ENCODE data around the gene SSTR3.
"Not testable (repeated sequence)": the region's sequence is repeated elsewhere in the genome, so short reads cannot be mapped to it uniquely, and the experiment has no call there.

Gene SSTR3

DNA sequence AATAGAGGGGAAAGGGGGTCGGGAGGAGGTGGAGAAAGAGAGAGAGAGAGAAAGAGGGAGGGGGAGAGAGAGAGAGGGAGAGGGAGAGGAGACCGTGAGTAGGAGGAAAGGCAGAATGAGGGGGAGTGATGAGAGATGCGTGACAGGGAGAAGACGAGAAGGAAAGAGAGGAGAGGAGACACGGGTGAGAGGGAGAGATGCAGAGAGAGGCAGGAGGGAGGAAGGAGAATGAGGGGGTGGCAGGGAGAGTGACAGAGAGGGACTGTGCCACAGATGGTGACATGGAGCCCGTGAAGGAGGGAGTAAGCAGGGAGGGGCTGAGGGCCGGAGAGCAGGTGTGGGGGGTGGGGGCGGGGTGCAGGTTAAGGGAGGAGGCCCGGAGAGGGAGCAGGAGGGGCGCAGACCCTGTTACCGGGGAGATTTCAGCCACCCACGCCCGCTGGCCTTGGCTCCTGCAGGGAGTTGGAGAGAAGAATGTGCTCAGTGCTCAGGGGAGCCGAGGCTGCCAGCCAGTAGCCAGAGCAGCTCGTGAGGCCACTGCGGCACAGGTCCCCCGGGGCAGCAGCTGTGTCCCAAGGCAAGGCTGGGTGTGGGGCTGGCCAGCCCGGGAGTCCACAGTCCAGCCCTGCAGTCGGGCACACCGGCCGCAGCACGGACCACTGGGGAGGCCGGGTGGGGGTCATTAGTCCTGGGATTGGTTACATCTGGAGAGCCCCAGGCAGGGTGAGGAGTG is at the start of gene SSTR3:
SSTR3 (minus strand) TSS at position 304 of the 733 bp plus-strand sequence. CDS start 4,674 bp downstream, outside the sequence.
- DNase-seq = no peak

DNA sequence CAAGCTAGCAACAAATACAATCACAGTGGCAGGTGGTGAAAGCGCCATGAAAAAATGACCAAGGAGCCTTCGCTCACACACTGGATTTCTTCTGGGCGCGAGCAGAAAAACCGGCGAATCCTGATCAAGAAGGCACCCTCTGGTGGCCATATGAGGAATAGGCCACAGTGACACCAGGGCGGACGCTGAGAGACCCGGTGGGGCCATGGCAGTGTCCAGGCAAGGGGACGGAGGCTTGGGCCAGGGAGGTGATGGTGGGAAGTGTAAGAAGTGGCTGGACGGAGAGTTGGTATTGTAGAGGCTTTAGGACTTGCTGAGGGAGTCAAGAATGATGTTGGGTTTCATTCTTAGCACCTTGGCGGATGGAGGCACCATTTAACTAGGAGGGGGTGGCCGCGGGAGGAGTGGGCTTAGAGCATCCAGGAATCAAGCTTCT is 48.6 kb upstream of the SSTR3 start:
- DNase-seq = peak in 1 of 2 donors; percentile 81

DNA sequence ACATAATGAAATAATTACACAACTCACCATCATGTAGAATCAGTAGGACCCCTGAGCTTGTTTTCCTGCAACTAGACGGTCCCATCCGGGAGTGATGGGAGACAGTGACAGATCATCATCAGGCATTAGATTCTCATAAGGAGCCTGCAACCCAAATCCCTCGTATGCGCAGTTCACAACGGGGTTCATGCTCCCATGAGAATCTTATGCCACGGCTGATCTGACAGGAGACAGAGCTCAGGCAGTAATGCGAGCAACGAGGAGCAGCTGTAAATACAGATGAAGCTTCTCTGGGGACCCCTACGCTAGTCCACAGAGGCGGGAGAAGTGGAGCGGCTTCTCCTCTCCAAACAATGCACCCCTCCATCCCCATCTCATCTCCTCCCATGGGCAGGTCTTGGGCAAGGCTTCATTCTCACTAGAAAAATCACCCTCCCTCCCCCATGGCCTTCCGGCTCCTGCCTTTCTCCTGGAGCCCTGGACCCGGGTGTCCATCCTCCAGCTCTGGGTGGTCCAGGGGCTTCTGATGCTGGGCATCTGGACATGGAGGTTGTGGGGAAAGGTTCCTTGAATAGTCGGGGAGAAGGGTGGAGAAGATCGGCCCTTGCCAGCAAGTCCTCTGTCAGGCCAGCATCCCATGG is 48.0 kb upstream of the SSTR3 start:
- DNase-seq = no peak

DNA sequence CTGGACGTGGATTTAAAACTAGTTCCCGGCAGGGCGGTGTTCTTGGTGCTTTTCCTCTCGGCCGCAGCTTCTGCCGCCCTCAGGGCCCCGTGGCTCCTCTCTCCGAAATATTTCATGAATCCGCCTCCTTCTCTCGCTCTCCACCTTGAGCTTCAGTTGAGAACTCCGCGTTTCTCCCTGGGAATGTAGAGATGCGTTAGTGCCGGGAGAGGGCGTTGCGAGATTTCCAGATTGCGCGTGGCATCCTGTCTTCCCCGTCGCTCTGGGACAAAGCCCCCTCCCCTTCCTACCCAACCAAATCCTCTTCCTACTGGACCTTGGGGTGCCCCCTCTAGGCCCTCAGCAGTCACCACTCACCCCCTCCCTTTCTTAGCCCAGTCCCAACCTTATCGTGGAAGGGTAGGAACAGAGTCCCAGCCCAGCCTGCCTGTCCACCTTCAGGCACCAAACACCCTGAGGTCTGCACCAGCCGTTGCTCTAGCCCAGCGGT is 47.3 kb upstream of the SSTR3 start:
- DNase-seq = peak in 1 of 2 donors; percentile 59

DNA sequence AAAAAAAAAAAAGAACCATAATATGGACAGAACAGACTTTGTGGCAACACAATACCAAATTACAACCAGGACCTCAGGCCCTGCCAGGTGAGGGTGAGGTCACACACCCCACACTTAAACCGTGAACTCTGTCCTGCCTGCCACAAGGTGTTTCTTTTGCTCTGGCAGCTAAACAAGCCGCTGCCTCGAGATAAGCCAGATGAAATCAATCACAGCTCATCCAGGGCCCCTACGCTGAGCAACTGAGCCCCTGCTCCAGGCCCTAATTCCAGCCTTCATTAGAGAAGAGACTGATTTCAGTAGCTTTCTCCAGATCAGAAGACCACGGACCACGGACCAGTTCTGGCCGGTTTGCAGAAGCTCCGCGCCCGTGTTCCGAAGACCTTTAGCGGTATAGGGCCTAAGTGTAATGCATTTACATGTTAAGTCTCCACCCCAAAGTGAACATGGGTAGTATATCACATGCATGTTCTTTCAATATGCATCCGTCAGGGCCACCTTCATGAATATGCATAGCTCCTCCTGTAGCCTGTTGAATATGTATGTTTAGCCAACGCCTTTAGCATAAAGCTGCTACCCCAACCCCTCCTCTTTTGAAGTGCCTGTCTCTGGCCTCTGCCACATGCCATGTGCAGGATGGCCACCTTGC is 46.6 kb upstream of the SSTR3 start:
- no peak for DNase-seq

DNA sequence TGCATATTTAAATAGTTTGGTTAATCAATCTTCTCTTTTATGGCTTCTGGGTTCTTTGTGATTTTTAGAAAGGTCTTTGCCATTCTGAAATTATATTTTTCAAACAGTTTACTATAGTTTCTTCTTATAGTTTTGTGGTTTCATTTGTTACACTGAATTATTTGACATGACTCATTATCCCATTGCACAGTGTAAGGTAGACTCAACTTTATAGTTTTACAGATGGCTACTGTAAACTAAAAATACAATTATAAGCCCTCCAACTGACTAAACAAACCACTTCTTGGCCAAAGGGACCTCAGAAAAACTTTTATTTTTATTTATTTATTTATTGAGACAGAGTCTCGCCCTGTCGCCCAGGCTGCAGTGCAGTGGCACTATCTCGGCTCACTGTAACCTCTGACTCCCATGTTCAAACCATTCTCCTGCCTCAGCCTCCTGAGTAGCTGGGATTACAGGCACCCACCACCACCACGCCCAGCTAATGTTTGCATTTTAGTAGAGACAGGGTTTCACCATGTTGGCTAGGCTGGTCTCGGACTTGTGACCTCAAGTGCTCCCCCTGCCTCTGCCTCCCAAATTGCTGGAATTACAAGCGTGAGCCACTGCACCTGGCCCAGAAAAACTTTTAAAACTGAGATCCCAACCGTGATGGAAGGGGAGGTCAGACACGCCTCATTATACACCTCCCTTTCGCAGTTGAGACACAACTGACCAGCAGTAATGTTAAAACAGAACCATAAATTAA is 45.9 kb upstream of the SSTR3 start:
- DNase-seq = no peak

DNA sequence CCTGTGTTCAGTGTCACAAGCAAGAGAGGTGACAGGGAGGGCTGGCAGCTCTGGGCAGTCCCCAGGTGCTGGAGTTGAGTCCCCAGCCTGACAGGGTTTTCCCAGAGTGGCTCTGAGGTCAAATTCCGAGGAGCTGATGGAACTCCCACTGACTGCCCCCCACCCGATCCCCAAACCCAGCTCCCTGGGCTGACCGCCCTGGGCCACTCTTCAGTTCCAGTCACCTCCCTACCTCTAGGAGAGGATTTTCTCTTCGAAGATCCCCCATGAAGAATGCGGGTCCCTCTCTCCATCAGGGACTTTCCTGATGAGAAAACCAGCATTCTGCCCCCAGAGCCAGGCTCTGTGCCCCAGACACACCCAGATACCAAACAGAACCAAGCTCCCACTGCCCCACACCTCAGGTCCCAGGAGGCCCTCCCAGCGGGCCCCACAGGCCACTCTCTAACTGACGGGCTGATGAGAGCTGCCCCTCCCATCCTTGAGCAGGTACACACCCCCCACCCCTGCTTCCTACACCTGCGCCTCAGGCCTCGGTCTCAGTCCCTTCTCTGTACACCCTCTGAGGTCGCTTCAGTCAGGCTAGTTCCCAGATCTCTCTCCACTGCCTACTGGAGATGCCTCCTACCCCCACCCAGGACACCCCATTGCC is 43.9 kb upstream of the SSTR3 start:
- no peak for DNase-seq

DNA sequence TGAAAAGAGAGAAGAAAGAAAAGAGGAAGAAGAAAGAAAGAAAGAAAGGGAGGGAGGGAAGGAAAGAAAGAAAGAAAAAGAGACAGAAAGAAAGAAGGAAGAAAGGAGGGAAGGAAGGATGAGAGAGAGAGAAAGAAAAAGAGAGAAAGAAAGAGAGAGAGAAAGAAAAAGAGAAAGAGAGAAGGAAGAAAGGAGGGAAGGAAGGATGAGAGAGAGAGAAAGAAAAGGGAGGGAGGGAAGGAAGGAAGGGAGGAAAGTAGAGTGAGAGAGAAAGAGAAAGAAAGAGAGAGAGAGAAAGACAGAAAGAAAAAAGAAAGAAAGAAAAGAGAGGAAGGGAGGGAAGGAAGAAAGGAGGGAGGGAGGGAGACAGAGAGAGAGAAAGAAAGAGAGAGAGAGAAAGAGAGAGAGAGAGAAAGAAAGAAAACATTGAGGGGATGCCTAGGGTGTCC is 43.3 kb upstream of the SSTR3 start:
- no peak for DNase-seq

DNA sequence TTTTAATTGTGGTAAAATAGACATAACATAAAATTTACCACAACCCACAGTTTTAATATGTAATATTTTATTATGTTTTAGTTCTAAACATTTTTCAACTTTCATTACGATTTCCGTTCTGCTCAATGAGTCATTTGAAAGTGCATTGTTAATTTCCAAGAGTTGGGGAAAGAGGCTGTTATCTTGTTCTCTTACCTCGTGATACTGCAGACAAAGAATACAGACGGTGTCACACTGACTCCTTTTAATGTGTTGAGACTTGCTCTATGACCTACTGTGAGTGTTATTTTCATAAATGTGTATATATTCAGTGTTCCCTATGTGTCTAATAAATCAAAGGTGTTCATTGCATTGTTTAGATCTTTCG is 42.6 kb upstream of the SSTR3 start:
- no peak for DNase-seq

DNA sequence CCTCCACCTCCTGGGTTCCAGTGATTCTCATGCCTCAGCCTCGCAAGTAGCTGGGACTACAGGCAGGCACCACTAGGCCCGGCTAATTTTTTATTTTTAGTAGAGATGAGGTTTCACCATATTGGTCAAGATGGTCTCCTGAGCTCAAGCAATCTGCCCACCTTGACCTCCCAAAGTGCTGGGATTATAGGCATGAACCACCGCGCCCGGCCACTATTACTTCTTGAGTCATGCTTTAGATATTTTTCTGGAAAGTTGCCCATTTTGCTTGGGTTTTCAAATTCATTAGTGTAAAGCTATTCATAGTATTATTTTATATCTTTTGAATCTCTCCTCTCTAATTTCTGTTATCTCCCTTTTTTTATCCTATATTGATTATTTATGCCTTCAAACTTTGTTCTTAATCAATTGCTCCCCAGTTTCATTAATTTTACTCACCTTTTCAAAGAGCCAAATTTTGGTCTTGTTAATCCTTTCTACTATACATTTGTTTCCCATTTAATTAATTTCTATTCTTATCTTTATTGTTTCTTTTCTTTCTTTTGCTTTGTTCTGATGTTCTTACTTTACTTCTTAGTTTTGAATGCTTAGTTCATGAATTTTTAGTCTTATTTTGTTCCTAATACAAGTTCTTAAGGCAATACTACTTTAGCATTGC is 42.1 kb upstream of the SSTR3 start:
- DNase-seq = no peak

DNA sequence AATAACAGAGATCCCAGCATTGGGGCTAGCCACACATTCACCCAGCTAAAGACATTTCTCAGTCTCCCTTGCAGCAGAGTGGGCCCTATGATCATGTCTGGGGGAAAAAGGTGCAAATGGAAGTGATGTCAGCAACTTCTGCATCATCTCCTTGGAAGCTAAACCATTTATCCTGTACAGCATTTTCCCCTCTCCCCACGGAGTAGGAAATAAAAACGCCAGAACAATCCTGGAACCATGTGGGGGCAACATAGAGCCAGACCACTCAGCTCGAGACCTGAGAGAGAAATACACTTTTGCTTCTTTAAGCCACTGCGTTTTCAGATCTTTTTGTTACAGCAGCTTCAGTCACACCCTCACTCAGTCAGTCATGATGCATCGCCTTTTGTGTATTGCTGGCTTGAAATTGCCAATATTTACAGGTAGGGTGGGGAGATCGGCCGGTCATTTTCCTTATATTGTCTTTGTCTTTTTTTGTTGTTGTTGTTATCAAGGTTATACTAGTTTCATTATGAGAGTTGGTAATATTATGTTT is 40.9 kb upstream of the SSTR3 start:
- no peak for DNase-seq

DNA sequence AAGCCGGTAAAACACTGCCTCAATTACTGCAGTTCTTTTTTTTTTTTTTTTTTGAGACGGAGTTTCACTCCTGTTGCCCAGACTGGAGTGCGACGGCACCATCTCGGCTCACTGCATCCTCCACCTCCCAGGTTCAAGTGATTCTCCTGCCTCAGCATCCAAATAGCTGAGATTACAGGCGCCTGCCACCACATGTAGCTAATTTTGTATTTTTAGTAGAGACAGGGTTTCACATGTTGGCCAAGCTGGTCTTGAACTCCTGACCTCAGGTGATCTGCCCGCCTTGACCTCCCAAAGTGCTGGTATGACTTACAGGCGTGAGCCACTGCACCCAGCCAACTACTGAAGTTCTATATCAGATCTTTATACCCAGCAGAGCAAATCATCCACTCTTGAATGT is 39.6 kb upstream of the SSTR3 start:
- DNase-seq = not testable (repeated sequence)

DNA sequence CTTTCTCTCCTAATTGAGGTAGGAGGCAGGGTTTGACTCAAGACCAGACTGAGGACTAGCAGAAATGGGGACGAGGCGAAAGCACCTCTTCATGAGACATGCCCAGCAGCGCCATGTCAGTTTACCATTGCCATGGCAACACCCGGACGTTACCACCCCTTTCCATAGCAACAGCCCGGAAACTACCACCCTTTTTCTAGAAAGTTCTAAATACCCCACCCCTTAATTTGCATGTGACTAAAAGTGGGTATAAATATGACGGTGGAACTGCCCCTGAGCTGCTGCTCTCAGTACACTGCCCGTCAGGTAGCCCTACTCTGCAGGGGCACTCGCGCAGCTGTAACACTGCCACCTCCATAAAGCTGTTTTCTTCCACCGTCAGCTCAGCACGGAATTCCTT is 37.7 kb upstream of the SSTR3 start:
- DNase-seq = no peak

DNA sequence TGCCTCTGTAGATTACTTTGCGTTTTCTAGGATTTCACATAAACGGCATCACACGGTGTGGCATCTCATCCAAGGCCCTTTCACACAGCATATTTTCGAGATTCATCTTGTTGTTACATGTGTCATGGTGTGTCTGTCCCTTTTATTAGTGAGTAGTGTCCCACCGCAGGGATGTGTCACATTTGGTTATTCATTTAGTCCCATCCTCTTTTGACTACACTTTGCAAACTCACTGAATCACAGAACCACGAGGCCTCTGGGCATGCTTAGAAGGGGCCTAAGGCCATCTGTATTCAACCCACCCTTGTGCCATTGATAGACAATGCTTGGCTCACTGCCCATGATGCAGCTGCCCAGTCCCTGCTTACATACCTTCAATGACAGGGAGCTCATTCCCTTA is 36.0 kb upstream of the SSTR3 start:
- no peak for DNase-seq

DNA sequence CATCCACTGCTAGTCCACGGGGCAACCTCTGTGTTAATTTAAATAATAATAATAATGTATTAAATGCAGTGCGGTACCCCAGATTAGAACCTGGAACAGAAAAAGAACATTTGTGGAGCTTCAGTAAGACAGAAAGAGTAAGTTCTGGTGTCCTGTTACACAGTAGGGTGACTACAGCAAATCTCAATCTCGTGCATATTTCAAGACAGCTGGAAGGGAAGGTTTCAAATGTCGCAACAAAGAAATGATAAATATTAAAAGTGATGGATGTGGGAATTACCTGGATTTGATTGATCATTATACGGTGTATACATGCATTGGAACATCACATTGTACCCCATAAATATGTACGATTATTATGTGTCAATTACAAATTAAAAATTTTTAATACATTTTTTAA is 33.5 kb upstream of the SSTR3 start:
- DNase-seq = no peak

DNA sequence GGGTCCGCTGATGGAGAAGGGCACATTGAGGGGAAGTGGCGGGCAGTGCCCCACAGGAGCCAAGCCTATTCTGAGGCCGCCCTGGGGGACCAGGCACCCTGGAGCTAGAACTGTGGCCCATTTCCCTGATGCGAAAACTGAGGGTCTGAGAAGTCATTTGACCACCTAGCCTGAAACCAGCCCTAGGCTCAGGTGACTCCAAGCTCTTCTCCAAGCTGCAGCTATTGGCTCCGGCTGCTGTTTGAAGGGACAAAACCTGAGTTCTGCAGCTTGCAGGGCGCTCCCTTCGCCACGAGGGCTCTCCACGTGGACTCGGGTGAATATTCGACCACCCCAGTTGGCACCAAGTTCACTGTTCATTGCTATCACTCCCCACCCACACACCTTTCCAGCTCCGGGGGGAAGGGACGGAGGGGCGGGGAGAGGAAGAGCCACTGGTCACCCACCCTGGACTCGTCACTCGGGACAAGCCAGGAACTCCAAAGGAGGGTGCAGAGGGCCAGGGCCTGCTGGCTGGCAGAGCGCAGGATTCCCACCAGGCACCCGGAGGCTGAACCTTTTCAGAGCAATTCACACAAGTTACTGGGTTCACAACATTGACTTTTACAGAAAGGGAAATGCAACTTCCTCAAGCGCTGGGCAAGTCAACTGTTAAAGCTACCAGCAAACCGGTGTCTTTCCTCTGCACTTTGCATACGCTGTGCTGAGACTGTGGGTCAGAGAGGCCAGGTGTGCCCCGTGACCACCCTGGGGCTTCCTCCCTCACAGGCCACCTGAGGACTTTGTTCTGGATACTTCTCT is 32.8 kb upstream of the SSTR3 start:
- no peak for DNase-seq

DNA sequence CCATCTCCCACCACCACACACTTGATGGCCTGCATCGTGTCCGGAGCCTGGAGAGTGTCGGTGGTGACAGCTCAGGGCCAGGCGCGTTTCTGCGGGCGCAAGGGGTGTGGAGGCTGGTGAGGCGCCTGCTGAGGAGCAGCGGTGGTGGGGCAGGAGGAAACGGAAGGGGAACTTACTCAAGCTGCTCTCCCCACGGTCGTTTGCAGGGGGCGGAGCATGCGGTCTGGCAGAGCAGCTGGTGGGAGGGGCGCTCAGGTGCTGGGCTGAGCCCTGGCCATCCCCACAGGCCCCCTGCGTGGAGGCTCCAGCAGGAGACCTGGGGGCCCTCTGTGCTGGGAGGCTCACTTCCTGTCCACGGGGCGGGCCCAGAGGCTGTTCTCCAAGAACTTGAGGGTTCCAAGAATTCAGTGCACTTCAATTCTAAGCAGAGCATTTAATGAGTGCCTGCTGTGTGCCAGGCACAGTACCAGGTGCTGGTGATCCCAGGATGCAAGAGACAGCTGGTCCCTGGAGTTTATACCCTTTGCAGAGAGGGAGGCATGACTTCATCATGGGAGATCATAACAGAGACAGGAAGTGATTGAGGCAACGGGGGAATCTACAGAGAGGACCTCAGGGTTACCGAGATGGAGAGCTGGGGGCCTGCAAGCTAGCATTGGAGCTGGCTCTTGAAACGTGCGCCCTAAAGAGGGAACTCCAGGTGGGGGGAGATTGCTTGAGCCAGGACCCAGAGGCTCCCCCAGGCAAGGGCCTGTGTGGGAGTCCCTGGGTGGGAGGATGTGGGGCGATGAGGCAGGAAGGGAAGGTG is 32.0 kb upstream of the SSTR3 start, which contains the start of gene RAC2:
RAC2 (minus strand) TSS at position 156 of the 808 bp plus-strand sequence; CDS start at position 35, 121 bp downstream.
- DNase-seq = peak; percentile 88 to 90

DNA sequence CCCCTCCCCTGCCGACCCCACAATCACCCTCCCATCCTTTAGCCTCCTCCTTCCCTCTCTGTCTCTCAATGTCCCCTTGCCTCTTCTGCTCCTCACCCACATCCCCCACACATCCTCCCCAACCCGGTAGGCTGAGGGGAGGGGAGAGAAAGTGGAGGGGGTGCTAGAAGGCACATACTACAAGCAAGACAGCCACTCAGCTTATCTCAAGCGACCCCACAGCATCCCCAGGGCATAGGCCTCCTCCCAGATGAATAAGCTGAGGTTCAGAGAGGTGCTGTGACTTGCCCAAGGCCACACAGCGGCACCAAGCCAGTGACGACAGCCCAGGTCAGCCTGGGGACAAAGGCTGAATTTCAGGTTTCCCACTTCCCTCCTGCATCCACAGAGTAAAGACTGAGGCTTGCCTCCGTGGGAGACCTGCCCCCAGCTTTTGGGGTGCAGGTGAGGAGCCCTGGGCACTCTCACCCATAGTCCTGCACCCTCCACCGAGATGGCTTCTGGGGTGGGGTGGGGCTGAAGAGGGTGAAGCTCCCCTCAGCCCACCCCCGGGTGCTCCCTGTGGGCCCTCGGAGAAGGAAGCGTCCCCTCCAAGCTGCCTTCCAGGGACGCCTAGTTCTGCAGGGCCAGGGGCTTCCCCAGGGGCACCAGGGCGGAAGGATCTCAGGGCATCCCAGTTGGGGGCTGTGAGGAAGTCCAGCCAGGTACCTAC is 31.3 kb upstream of the SSTR3 start:
- DNase-seq = no peak

DNA sequence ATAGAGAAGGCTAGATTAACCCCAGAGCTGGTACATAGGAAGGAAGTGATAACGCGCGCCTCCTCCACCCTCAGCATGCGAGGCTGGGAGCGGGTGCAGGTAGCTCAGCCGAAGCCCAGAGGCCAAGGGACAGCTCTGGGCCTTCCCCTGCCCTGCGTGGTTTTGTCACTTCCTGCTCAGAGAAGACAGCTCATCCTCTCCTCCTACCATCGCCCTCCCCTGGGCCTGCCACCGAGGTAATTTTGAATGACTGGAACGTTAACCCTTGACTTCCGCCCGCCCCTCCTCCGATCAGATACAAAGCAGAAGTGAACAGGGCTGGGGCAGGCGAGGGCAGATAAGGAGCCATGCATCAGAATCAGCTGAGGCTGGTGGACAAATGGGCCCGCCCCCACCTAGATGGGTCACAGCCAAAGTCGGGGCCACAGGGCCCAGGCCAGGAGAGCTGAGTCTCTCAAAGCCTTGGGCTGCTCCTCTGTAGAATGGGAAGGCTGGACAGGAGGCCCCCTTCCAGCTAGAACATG is 30.2 kb upstream of the SSTR3 start:
- DNase-seq = peak; percentile 93 to 99

All from inflammatory macrophage treated with lipopolysaccharide for 1 hour (primary cell).